ENCODE data around the gene ECM2. TPM values are rescaled to one million over a fixed set of nuclear protein-coding genes. Genes with fewer than 3 reads are reported as not detected.

ECM2 gene
- total RNA-seq, 2 donors from 2014 or later, result 63.6 to 78.7 TPM

GRCh38 chr9:92527832-92528521, 7.8 kb downstream of the ECM2 start:
- Histone ChIP-seq H3K36me3 (no peaks in the 10 kb centered on the region), H3K27me3 (replicated peaks; ENCODE audit: insufficient read depth) (no peaks in the 10 kb centered on the region), H3K9me3 (peaks cover 6% of the 10 kb centered on the region), H3K27ac (no peak overlapping the region), H3K4me1 (ENCODE audit: control insufficient read depth in 1 of 2, low read depth in 2 of 2) (no peaks in the 10 kb centered on the region), H3K4me3 (no peak overlapping the region)
- no peak for ATAC-seq (ENCODE audit: insufficient number of reproducible peaks, low FRiP score, low read depth)
- no peak for DNase-seq (ENCODE audit: low spot score)
- no peak for TF ChIP-seq CTCF (IDR thresholded peaks at IDR 0.05)

GRCh38 chr9:92527291-92527828, 8.4 kb downstream of the ECM2 start:
- Histone ChIP-seq H3K4me1 (ENCODE audit: control insufficient read depth in 1 of 2, low read depth in 2 of 2) (no peaks in the 10 kb centered on the region), H3K36me3 (no peaks in the 10 kb centered on the region), H3K27ac (no peak overlapping the region), H3K27me3 (replicated peaks; ENCODE audit: insufficient read depth) (no peaks in the 10 kb centered on the region), H3K4me3 (no peak overlapping the region), H3K9me3 (peaks cover 3% of the 10 kb centered on the region)
- DNase-seq (ENCODE audit: low spot score) (no peak), ATAC-seq (ENCODE audit: insufficient number of reproducible peaks, low FRiP score, low read depth) (no peak)
- TF ChIP-seq CTCF (IDR thresholded peaks at IDR 0.05), result no peak

GRCh38 chr9:92525306-92525705, 10.5 kb downstream of the ECM2 start:
- ATAC-seq (ENCODE audit: insufficient number of reproducible peaks, low FRiP score, low read depth) (no peak), DNase-seq (ENCODE audit: low spot score) (no peak)
- Histone ChIP-seq H3K27me3 (replicated peaks; ENCODE audit: insufficient read depth) (no peaks in the 10 kb centered on the region), H3K4me1 (ENCODE audit: control insufficient read depth in 1 of 2, low read depth in 2 of 2) (no peaks in the 10 kb centered on the region), H3K4me3 (no peak overlapping the region), H3K27ac (no peak overlapping the region), H3K9me3 (no peaks in the 10 kb centered on the region), H3K36me3 (no peaks in the 10 kb centered on the region)
- TF ChIP-seq CTCF (IDR thresholded peaks at IDR 0.05), result no peak

- TF ChIP-seq CTCF (IDR thresholded peaks at IDR 0.05), result no peak
- Histone ChIP-seq H3K27me3 (replicated peaks; ENCODE audit: insufficient read depth) (no peaks in the 10 kb centered on the region), H3K9me3 (no peaks in the 10 kb centered on the region), H3K27ac (no peak overlapping the region), H3K4me1 (ENCODE audit: control insufficient read depth in 1 of 2, low read depth in 2 of 2) (no peaks in the 10 kb centered on the region), H3K36me3 (no peaks in the 10 kb centered on the region), H3K4me3 (no peak overlapping the region)
- DNase-seq (ENCODE audit: low spot score), result no peak
- ATAC-seq (ENCODE audit: insufficient number of reproducible peaks, low FRiP score, low read depth), result no peak
These were observed 10.9 kb downstream of the ECM2 start for GRCh38 chr9:92524881-92525280.

- H3K4me3 ChIP-seq, result no peak overlapping the region
- no peaks in the 10 kb centered on the region for H3K27me3 ChIP-seq (replicated peaks; ENCODE audit: insufficient read depth)
- no peak for DNase-seq (ENCODE audit: low spot score)
- no peak for TF ChIP-seq CTCF (IDR thresholded peaks at IDR 0.05)
- H3K9me3 ChIP-seq, result no peaks in the 10 kb centered on the region
- ATAC-seq (ENCODE audit: insufficient number of reproducible peaks, low FRiP score, low read depth), result no peak
- peaks cover 0 to 3% of the 10 kb centered on the region in 2 donors for H3K4me1 ChIP-seq (ENCODE audit: control insufficient read depth in 1 of 2, low read depth in 2 of 2)
- no peak overlapping the region for H3K27ac ChIP-seq
- no peaks in the 10 kb centered on the region for H3K36me3 ChIP-seq
These were observed 12.5 kb downstream of the ECM2 start for GRCh38 chr9:92522983-92523970.
